Psoas muscle (tissue), 8 donors: ENCODE results near the gene AMOTL1. TPM values are rescaled to one million over a fixed set of nuclear protein-coding genes. Genes with fewer than 3 reads are reported as not detected.

Source experiments
- ATAC-seq, 4 donors: fragments of 200-7000 bp; cut with Tn5 transposase; one replicate each; pipeline ENCODE4 v1.9.1; 2020; ENCODE audit warnings: moderate library complexity in 3 of 4, mild to moderate bottlenecking in 2 of 4
- DNase-seq, 2 donors: peaks; one replicate each; pipeline ENCODE4 v3.0.0-alpha.2; 2020
- H3K27ac ChIP-seq: fragments of 200-600 bp; one replicate; pipeline ENCODE4 v1.8.0; 2022
- H3K27me3 ChIP-seq, 3 donors: fragments of 200-600 bp in 1 of 3; one replicate each; pipeline versions ENCODE4 v1.6.1 to v1.8.0; 2013 to 2022; ENCODE audit warnings: low read length in 2 of 3, mild to moderate bottlenecking in 2 of 3, moderate library complexity in 1 of 3; ENCODE audit not compliant: insufficient read depth in 3 of 3
- H3K36me3 ChIP-seq, 2 donors: fragments of 200-600 bp in 1 of 2; one replicate each; pipeline versions ENCODE4 v1.6.1 to v1.8.0; 2013 to 2022; ENCODE audit warnings: low read depth in 1 of 2, mild to moderate bottlenecking in 1 of 2, moderate library complexity in 1 of 2; ENCODE audit not compliant: insufficient read depth in 1 of 2
- H3K4me1 ChIP-seq: fragments of 200-600 bp; one replicate; pipeline ENCODE4 v1.8.0; 2022
- H3K4me3 ChIP-seq: fragments of 200-600 bp; one replicate; pipeline ENCODE4 v1.8.0; 2022; ENCODE audit warnings: mild to moderate bottlenecking
- H3K9me3 ChIP-seq: fragments of 200-600 bp; one replicate; pipeline ENCODE4 v1.8.0; 2022
- WGBS, 3 donors: extraction: QIAGEN DNeasy Blood & Tissue Kit; methylation state at CpG; one replicate each; pipeline versions ENCODE4 v1.1.6 to v1.1.7; 2013; 5-methylcytosine and 5-hydroxymethylcytosine counted together
- intact Hi-C, 2 donors: fragments of 100-400 bp; cut with DNase I; formaldehyde crosslinking; loops; one replicate each; pipeline versions ENCODE4 v1.11.0 to v1.14.2; 2022
- polyA plus RNA-seq, 3 donors: library from polyadenylated mRNA; stranded (reverse); fragments of 200-250 nt; gene quantifications; one replicate each; pipeline ENCODE4 v1.2.3, GENCODE V29; 2013
- total RNA-seq, 4 donors: library from RNA; stranded (reverse); fragmentation: NEBNext Ultra II Directional in 2 of 4; extraction: Animal tissue kit (Norgen Biotek cat#: 25700) in 2 of 4; gene quantifications; one replicate each; pipeline versions ENCODE4 v1.2.1 to v1.2.4, GENCODE V29; 2021 to 2023
- TF ChIP-seq, protein P1 (sequence below): fragments of 200-600 bp; IDR thresholded peaks from one replicate; pipeline ENCODE4 v1.8.0; 2022; ENCODE audit warnings: antibody characterized with exemption
- donor health status: healthy with polysubstance abuse.
- donor health status: DM: no; HTN: no; CAD: no; lungs with moderate emphysema.
- donor health status: Bipolar disorder and iron deficiency.
- donor health status: healthy.
- donor health status: DM: yes; HTN: yes; CAD: no.
- donor health status: DM: no; HTN: no; CAD: no.
- donor health status: DM: no; HTN: no; CAD: no.
- donor health status: DM: yes; HTN: yes; CAD: no.

The AMOTL1 gene
- total and polyA plus RNA-seq, 7 donors = 46.5 to 355 (median 225) TPM

DNA sequence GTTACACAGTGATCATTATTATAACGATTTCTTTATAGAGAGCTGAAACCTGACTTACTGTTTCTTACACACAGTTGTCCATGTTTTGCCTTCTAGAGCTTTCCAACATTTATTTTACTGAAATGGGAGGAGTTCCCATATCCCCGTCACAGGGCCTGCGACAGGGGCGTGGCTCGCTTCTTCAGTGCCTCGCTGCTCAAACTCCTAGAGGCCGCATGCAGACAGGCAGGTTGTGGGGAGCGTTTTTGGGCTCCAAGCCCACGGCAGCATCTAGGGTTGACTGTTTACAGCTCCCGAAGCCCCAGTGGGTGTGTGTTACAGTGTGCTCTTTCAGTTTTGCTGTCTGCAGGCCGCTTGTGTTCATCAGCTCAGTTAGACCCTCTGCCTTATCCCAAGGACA is 12.7 kb upstream of the AMOTL1 start:
- Histone ChIP-seq H3K27ac (no peak overlapping the region), H3K9me3 (no peaks in the 10 kb centered on the region), H3K4me1 (peaks cover 27% of the 10 kb centered on the region), H3K27me3 (no peaks in the 10 kb centered on the region), H3K36me3 (peaks cover 0 to 10% of the 10 kb centered on the region in 2 donors), H3K4me3 (no peak overlapping the region)
- ATAC-seq (no peak), DNase-seq (no peak)
- 92 to 96% (median 93%) methylated on average over 11 of the region's 11 CpGs for WGBS, 3 donors
- TF ChIP-seq, protein P1, sequence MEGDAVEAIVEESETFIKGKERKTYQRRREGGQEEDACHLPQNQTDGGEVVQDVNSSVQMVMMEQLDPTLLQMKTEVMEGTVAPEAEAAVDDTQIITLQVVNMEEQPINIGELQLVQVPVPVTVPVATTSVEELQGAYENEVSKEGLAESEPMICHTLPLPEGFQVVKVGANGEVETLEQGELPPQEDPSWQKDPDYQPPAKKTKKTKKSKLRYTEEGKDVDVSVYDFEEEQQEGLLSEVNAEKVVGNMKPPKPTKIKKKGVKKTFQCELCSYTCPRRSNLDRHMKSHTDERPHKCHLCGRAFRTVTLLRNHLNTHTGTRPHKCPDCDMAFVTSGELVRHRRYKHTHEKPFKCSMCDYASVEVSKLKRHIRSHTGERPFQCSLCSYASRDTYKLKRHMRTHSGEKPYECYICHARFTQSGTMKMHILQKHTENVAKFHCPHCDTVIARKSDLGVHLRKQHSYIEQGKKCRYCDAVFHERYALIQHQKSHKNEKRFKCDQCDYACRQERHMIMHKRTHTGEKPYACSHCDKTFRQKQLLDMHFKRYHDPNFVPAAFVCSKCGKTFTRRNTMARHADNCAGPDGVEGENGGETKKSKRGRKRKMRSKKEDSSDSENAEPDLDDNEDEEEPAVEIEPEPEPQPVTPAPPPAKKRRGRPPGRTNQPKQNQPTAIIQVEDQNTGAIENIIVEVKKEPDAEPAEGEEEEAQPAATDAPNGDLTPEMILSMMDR = no peak
- intact Hi-C loops = no loop called here

DNA sequence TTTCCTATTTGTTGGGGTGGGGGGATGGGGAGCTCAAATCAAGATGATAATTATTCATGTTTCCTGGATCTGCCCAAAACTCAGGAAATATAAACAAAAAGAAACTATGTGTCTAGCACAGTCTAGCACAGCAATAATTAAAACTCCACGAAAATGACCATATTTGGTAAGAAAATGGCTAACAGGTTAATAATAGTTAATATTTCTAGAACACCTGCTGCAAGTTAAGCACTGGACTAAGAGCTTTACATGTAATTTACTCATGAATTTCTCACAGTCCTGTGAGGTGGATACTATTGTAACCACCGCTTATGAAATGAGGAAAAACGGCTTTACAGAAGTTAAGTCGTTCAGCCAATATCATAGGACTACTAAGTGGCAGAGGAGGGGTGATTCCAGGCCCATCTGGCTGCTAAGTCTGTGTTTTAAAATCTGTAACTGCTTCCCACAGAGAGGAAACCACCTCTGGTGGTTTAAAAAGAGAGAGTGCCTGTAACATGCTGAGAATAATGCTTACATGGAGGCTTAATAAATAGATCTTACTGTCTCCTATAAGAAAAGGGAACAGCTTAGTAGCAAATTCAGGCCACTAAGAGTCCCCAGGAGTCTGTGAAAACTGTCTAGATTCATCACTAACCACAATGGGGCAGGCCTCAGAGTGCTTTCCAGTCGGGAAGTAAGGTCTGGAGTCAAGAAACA is 11.0 kb upstream of the AMOTL1 start:
- DNase-seq (no peak), ATAC-seq (no peak)
- TF ChIP-seq, protein P1 = no peak
- 75 to 79% (median 75%) methylated on average over 5 of the region's 5 CpGs for WGBS, 3 donors
- Histone ChIP-seq H3K27ac (no peak overlapping the region), H3K27me3 (no peaks in the 10 kb centered on the region), H3K4me3 (no peak overlapping the region), H3K9me3 (no peaks in the 10 kb centered on the region), H3K36me3 (peaks cover 0 to 10% of the 10 kb centered on the region in 2 donors), H3K4me1 (peaks cover 22% of the 10 kb centered on the region)
- intact Hi-C loops = no loop called here

DNA sequence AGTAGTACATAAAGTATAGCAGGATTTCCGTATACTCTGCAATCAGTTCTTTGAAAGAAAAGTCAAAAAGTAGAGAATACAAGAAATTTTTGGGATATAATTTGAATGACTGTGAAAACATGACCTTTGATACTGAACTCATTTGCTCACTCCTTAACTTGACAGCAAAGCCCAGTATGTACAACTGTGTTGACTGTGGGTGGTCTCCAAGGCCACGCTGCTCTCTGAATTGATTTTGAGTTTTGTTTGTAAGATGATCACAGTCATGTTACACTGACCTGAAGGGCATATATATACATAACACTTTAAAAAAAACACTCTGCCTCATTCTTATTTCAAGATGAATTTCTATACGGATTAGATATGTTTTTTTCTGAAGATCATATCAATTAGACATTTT is 9.5 kb upstream of the AMOTL1 start:
- Histone ChIP-seq H3K36me3 (peaks cover 0 to 6% of the 10 kb centered on the region in 2 donors), H3K4me3 (no peak overlapping the region), H3K27ac (no peak overlapping the region), H3K27me3 (no peaks in the 10 kb centered on the region), H3K9me3 (no peaks in the 10 kb centered on the region), H3K4me1 (peaks cover 31% of the 10 kb centered on the region)
- 95 to 97% (median 96%) methylated on average over 3 of the region's 3 CpGs for WGBS, 3 donors
- no peak for DNase-seq
- TF ChIP-seq, protein P1 = no peak
- no peak for ATAC-seq
- intact Hi-C loops = no loop called here

DNA sequence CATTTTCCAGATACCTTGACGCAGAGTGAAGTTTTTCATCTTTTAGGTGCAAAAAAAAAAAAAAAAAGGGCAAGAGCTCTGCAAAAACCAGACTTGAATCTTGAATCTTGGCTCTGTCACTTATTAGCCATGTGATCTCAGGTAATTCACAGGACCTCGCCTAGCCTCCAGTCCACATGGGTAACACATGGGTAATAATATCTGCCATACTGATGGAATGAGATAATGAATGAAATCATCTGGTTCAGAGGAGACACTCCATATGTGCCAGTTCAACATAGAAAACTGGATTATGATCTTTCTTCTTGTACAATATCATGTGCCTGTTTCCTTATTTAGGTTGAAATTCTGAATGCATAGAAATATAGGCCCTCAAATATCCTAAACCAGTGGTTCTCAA is 8.6 kb upstream of the AMOTL1 start:
- H3K27ac ChIP-seq = no peak overlapping the region
- no peak overlapping the region for H3K4me3 ChIP-seq
- H3K4me1 ChIP-seq = peaks cover 31% of the 10 kb centered on the region
- H3K36me3 ChIP-seq = no peaks in the 10 kb centered on the region
- no peak for ATAC-seq
- no peak for DNase-seq
- WGBS, 3 donors = 83 to 91% (median 86%) methylated on average over 2 of the region's 2 CpGs
- TF ChIP-seq, protein P1 = no peak
- intact Hi-C loops = no loop called here
- no peaks in the 10 kb centered on the region for H3K27me3 ChIP-seq
- H3K9me3 ChIP-seq = no peaks in the 10 kb centered on the region

DNA sequence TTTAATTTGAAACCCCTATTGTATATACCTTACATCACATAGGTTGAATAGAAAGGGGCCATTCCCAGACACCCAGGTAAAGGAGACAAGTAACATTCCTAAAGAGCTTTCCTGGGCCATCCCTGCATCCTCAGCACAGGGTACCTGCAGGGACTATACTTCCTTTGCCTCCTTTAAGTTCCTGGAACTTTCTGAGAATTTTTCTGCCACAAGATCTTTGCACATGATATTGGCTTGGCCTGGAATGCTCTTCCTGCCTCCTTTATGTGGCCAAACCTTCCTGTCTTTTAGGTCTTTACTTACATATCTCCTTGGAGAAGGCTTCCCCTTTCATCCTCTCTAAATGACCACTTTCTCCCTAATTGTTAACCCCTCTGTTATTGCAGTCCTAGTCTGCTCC is 7.9 kb upstream of the AMOTL1 start:
- no peak overlapping the region for H3K27ac ChIP-seq
- intact Hi-C loops = loop anchor here in 1 of 2 donors (10.0 kb wide), 1 partner anchor 85 kb away; no protein-coding TSS in a partner anchor
- H3K27me3 ChIP-seq = no peaks in the 10 kb centered on the region
- DNase-seq (no peak), ATAC-seq (no peak)
- H3K36me3 ChIP-seq = no peaks in the 10 kb centered on the region
- H3K9me3 ChIP-seq = no peaks in the 10 kb centered on the region
- H3K4me1 ChIP-seq = peaks cover 34% of the 10 kb centered on the region
- H3K4me3 ChIP-seq = no peak overlapping the region
- TF ChIP-seq, protein P1 = no peak
